ENCODE measurements around the gene SYNE2.

Gene SYNE2

GRCh38 chr14:63901434-63902085 lies 48.8 kb downstream of the SYNE2 start:
- Histone ChIP-seq H3K4me3 (ENCODE audit: low read depth, low read length) (no peak overlapping the region), H3K4me1 (ENCODE audit: control insufficient read depth, insufficient read depth, low read length) (no peaks in the 10 kb centered on the region), H3K36me3 (ENCODE audit: control insufficient read depth, insufficient read depth, low read length) (no peaks in the 10 kb centered on the region), H3K9ac (ENCODE audit: low read depth, low read length) (no peak overlapping the region), H3K9me3 (ENCODE audit: control insufficient read depth, insufficient read depth, low read length) (no peaks in the 10 kb centered on the region), H3K27me3 (ENCODE audit: control insufficient read depth, insufficient read depth, low read length) (no peaks in the 10 kb centered on the region)

DNA sequence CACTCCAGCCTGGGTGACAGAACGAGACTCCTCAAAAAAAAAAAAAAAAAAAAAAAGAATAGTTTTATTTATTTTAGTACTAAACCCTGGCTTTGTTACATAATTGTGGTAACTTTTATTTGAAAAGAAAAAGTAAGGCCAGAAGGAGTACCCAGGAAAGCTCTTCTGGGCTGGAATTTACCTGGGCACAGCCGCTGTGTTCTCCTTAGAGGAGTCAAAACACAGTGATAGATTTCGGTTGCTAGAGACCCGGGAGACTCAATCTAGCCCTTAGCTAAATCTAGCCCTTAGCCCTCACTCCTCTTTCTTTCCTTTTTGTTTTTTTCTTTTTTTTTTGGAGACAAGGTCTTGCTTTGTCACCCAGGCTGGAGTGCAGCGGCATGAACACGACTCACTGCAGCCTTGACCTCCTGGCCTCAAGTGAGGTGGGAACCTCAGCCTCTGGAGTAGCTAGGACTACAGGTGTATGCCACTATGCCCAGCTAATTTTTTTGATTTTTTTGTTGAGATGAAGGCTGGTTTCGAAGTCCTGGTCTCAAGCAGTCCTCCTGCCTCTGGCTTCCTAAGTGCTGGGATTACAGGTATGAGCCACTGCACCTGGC lies 49.7 kb downstream of the SYNE2 start:
- H3K9me3 ChIP-seq (ENCODE audit: control insufficient read depth, insufficient read depth, low read length) = no peaks in the 10 kb centered on the region
- no peaks in the 10 kb centered on the region for H3K36me3 ChIP-seq (ENCODE audit: control insufficient read depth, insufficient read depth, low read length)
- H3K27me3 ChIP-seq (ENCODE audit: control insufficient read depth, insufficient read depth, low read length) = no peaks in the 10 kb centered on the region
- H3K4me1 ChIP-seq (ENCODE audit: control insufficient read depth, insufficient read depth, low read length) = no peaks in the 10 kb centered on the region
- H3K4me3 ChIP-seq (ENCODE audit: low read depth, low read length) = no peak overlapping the region
- H3K9ac ChIP-seq (ENCODE audit: low read depth, low read length) = no peak overlapping the region

GRCh38 chr14:63904724-63905123 lies 51.9 kb downstream of the SYNE2 start:
- Histone ChIP-seq H3K9me3 (ENCODE audit: control insufficient read depth, insufficient read depth, low read length) (no peaks in the 10 kb centered on the region), H3K9ac (ENCODE audit: low read depth, low read length) (no peak overlapping the region), H3K4me1 (ENCODE audit: control insufficient read depth, insufficient read depth, low read length) (peaks cover 3% of the 10 kb centered on the region), H3K4me3 (ENCODE audit: low read depth, low read length) (no peak overlapping the region), H3K27me3 (ENCODE audit: control insufficient read depth, insufficient read depth, low read length) (no peaks in the 10 kb centered on the region), H3K36me3 (ENCODE audit: control insufficient read depth, insufficient read depth, low read length) (no peaks in the 10 kb centered on the region)

GRCh38 chr14:63905370-63905769 lies 52.6 kb downstream of the SYNE2 start:
- Histone ChIP-seq H3K27me3 (ENCODE audit: control insufficient read depth, insufficient read depth, low read length) (no peaks in the 10 kb centered on the region), H3K9me3 (ENCODE audit: control insufficient read depth, insufficient read depth, low read length) (no peaks in the 10 kb centered on the region), H3K9ac (ENCODE audit: low read depth, low read length) (no peak overlapping the region), H3K4me3 (ENCODE audit: low read depth, low read length) (no peak overlapping the region), H3K4me1 (ENCODE audit: control insufficient read depth, insufficient read depth, low read length) (peaks cover 3% of the 10 kb centered on the region), H3K36me3 (ENCODE audit: control insufficient read depth, insufficient read depth, low read length) (no peaks in the 10 kb centered on the region)

DNA sequence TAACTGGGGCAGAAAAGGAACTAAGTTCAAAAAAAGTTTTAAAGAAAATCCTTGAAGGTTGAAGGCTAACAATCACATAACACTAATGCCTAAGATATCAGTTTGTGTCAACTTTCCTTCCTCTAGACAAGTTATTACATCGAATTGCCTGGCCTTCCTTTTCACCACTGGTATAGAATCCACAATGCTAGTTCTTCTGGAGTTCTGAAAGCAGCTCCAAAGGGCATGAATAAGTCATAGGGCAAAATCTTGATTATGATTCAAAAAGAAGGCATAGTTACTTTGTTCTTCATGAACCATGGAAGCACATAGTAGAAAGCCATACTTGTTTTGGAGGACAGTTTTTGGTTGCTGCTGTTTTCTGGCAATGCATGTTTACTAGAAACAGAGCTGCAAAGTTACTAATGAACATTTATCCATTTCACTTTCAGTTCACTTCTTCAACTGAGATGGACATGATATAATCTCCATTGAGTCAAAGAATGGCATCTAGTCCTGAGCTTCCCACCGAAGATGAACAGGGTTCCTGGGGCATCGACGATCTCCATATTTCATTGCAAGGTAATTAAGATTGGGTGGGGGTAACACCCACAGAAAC lies 56.0 kb downstream of the SYNE2 start:
- Histone ChIP-seq H3K4me1 (ENCODE audit: control insufficient read depth, insufficient read depth, low read length) (peaks cover 3% of the 10 kb centered on the region), H3K4me3 (ENCODE audit: low read depth, low read length) (no peak overlapping the region), H3K9me3 (ENCODE audit: control insufficient read depth, insufficient read depth, low read length) (no peaks in the 10 kb centered on the region), H3K9ac (ENCODE audit: low read depth, low read length) (no peak overlapping the region), H3K27me3 (ENCODE audit: control insufficient read depth, insufficient read depth, low read length) (no peaks in the 10 kb centered on the region), H3K36me3 (ENCODE audit: control insufficient read depth, insufficient read depth, low read length) (no peaks in the 10 kb centered on the region)

DNA sequence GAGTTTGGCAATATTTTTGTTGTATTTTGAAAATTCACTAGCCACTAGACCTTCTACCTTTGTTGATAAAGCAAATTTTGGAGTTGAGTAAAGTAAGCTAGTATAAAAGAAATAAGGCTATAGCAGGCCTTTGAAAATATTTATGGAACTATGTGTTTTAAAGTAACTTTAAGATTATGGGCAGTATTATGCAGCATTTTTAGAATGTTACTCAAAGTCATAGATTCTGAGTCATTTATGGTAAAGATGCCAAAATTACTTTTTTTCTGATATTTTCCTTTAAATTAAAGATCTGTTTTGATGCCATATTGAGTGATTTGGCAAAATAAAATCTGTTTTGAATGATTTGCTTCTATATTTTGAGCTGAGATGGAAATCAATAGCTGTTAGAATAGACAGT lies 57.2 kb downstream of the SYNE2 start:
- H3K4me3 ChIP-seq (ENCODE audit: low read depth, low read length) = no peak overlapping the region
- H3K4me1 ChIP-seq (ENCODE audit: control insufficient read depth, insufficient read depth, low read length) = peaks cover 6% of the 10 kb centered on the region
- no peak overlapping the region for H3K9ac ChIP-seq (ENCODE audit: low read depth, low read length)
- H3K27me3 ChIP-seq (ENCODE audit: control insufficient read depth, insufficient read depth, low read length) = no peaks in the 10 kb centered on the region
- H3K36me3 ChIP-seq (ENCODE audit: control insufficient read depth, insufficient read depth, low read length) = no peaks in the 10 kb centered on the region
- H3K9me3 ChIP-seq (ENCODE audit: control insufficient read depth, insufficient read depth, low read length) = no peaks in the 10 kb centered on the region

GRCh38 chr14:63910583-63911363 lies 58.0 kb downstream of the SYNE2 start:
- Histone ChIP-seq H3K4me1 (ENCODE audit: control insufficient read depth, insufficient read depth, low read length) (peaks cover 6% of the 10 kb centered on the region), H3K9ac (ENCODE audit: low read depth, low read length) (no peak overlapping the region), H3K4me3 (ENCODE audit: low read depth, low read length) (no peak overlapping the region), H3K36me3 (ENCODE audit: control insufficient read depth, insufficient read depth, low read length) (no peaks in the 10 kb centered on the region), H3K9me3 (ENCODE audit: control insufficient read depth, insufficient read depth, low read length) (no peaks in the 10 kb centered on the region), H3K27me3 (ENCODE audit: control insufficient read depth, insufficient read depth, low read length) (no peaks in the 10 kb centered on the region)

DNA sequence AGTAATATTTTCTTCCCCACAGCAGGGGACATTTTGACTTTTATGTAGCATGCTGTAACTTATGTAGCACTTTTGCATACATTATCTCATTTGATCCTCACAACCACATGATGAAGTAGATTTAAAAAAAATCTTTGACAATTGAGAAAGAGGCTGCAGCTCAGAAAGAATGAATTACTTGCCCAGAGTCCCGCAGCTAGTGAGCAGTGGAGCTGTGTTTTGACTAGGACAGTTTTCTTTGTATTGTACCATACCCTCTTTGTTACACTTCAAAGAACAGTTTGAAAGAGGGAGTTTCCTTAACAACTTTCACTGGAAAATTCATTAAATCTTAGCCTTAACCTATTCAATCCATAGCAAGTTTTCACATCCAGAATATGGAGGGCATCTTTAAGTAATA lies 58.6 kb downstream of the SYNE2 start:
- Histone ChIP-seq H3K4me1 (ENCODE audit: control insufficient read depth, insufficient read depth, low read length) (peaks cover 6% of the 10 kb centered on the region), H3K4me3 (ENCODE audit: low read depth, low read length) (no peak overlapping the region), H3K36me3 (ENCODE audit: control insufficient read depth, insufficient read depth, low read length) (no peaks in the 10 kb centered on the region), H3K9me3 (ENCODE audit: control insufficient read depth, insufficient read depth, low read length) (no peaks in the 10 kb centered on the region), H3K27me3 (ENCODE audit: control insufficient read depth, insufficient read depth, low read length) (no peaks in the 10 kb centered on the region), H3K9ac (ENCODE audit: low read depth, low read length) (no peak overlapping the region)

DNA sequence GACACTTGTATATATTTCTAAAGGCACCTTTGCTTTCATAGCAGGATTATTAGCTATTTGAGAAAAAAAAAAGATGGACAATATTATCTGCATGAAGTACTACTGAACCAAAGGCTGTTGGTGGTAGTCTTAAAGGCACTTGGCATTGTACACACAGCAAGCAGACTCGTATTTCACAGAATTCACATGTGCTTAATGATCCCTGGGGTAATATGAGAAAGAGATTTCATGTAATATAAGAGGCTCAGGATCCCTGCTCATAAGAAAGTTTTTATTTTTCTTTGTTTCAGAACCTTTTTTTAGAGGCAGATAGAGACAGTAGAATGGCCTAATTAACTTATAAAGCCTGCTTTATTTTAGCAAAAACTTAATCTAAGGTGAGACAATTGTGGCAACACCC lies 59.5 kb downstream of the SYNE2 start:
- Histone ChIP-seq H3K9me3 (ENCODE audit: control insufficient read depth, insufficient read depth, low read length) (no peaks in the 10 kb centered on the region), H3K36me3 (ENCODE audit: control insufficient read depth, insufficient read depth, low read length) (no peaks in the 10 kb centered on the region), H3K4me1 (ENCODE audit: control insufficient read depth, insufficient read depth, low read length) (peaks cover 6% of the 10 kb centered on the region), H3K27me3 (ENCODE audit: control insufficient read depth, insufficient read depth, low read length) (no peaks in the 10 kb centered on the region), H3K4me3 (ENCODE audit: low read depth, low read length) (no peak overlapping the region), H3K9ac (ENCODE audit: low read depth, low read length) (no peak overlapping the region)

DNA sequence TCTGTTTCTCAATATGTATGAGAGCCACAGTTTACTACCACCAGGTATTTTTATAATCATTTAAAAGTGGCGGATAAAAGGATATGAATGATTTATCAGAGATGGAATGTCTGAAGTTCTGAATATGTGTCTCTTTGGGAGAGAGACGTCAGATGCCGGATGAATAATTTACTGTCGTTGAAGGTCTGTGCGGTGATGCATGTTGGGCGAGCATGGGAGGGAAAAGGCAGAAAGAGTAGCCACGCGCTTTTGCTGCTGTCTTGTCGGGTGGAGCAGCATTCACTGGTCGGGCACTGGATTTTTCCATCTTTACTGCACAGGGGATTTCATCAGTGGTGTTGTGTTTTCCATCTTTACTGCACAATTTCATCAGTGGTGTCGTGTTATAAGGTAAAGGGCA lies 65.6 kb downstream of the SYNE2 start:
- H3K4me1 ChIP-seq (ENCODE audit: control insufficient read depth, insufficient read depth, low read length) = peaks cover 3% of the 10 kb centered on the region
- H3K27me3 ChIP-seq (ENCODE audit: control insufficient read depth, insufficient read depth, low read length) = no peaks in the 10 kb centered on the region
- no peak overlapping the region for H3K9ac ChIP-seq (ENCODE audit: low read depth, low read length)
- no peaks in the 10 kb centered on the region for H3K36me3 ChIP-seq (ENCODE audit: control insufficient read depth, insufficient read depth, low read length)
- H3K4me3 ChIP-seq (ENCODE audit: low read depth, low read length) = no peak overlapping the region
- no peaks in the 10 kb centered on the region for H3K9me3 ChIP-seq (ENCODE audit: control insufficient read depth, insufficient read depth, low read length)

DNA sequence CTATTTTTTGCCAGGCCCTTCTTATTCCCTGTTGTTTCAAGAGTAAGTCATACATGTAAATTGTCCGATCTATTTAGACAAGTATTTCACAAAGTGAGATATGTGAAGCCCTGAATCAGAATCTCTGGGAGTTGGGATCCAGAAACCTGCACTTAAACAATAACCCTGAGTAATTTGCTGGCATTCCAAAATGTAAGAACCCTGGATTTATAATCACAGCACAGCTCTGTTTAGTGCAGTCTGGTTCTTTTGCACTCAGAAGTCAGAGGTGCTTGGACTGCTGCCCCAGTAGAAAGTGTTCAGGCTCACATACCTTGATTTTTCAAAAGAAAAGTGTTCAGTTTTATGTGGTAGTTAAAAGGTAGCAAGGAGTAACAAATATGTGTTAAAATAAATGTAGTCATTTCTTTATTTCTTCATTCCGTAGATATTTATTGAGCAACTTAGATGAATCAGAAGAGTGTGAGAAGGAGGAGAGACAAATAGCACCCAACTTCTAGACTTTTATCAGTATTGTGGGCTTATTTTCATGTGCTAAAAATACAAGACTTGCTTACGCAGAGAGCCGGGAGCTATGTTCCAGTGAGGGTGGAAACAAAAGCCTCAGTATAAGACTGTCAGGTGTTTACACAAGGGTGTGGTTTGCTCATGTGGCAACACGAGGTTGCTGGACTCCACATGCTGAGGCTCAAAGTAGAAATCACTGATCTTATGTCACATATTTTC lies 70.1 kb downstream of the SYNE2 start:
- H3K36me3 ChIP-seq (ENCODE audit: control insufficient read depth, insufficient read depth, low read length) = no peaks in the 10 kb centered on the region
- H3K9me3 ChIP-seq (ENCODE audit: control insufficient read depth, insufficient read depth, low read length) = no peaks in the 10 kb centered on the region
- no peaks in the 10 kb centered on the region for H3K4me1 ChIP-seq (ENCODE audit: control insufficient read depth, insufficient read depth, low read length)
- no peaks in the 10 kb centered on the region for H3K27me3 ChIP-seq (ENCODE audit: control insufficient read depth, insufficient read depth, low read length)
- H3K4me3 ChIP-seq (ENCODE audit: low read depth, low read length) = no peak overlapping the region
- H3K9ac ChIP-seq (ENCODE audit: low read depth, low read length) = no peak overlapping the region
